ENCODE measurements around the gene SRGAP1.

DNA sequence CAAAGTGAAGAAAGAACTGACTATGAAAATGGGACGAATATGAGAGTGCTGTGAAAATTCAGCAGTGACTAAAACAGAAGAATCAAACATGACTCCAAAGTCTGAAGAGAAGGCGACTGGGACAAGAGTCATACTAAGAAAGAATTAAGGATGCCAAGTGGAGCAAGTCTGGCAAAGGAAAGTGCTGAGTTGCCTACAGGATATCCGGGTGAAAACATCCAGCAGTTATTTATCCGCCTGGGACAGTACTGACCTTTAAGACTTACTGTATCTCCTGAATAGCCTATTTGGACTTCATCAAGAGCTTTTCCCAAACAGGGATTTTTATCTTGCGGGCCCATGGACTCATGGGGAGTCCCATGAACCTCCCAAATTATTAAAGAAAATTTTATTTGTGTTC, 336.5 kb downstream of the SRGAP1 start:
- TF ChIP-seq GATA2 (IDR thresholded peaks at IDR 0.05; ENCODE audit: low read depth, low read length) (no peak), GATA3 (IDR thresholded peaks at IDR 0.05; ENCODE audit: low read depth, low read length) (no peak)

Measured in SH-SY5Y (cell line).